Effector CD4-positive, alpha-beta T cell (primary cell): ENCODE results near the gene DHDH.
A peak's percentile ranks its signal among the peaks of the same experiment; 100 is the strongest.

Source experiments
- DNase-seq: peaks from one replicate; pipeline ENCODE4 v3.0.0-alpha.2; 2020

DHDH gene

GRCh38 chr19:48950830-48951519, 17.5 kb downstream of the DHDH start:
- no peak for DNase-seq

DNA sequence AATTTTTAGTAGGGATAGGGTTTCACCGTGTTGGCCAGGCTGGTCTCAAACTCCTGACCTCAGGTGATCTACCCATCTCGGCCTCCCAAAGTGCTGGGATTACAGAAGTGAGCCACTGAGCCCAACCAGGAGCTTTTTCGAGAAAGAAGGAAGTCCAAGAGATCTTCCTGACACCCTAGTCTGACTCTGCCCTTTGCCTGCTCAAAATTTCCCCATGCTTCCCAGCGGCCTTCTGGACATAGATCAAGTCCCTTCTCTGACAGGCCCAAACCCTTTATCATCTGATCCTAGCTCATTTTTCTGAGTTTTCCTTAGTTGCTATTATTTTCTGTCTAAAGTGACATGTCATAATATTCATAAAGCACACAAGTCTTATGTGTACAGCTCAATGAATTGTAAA, 19.6 kb downstream of the DHDH start:
- DNase-seq, result no peak

GRCh38 chr19:48953990-48954594, 20.6 kb downstream of the DHDH start:
- no peak for DNase-seq

DNA sequence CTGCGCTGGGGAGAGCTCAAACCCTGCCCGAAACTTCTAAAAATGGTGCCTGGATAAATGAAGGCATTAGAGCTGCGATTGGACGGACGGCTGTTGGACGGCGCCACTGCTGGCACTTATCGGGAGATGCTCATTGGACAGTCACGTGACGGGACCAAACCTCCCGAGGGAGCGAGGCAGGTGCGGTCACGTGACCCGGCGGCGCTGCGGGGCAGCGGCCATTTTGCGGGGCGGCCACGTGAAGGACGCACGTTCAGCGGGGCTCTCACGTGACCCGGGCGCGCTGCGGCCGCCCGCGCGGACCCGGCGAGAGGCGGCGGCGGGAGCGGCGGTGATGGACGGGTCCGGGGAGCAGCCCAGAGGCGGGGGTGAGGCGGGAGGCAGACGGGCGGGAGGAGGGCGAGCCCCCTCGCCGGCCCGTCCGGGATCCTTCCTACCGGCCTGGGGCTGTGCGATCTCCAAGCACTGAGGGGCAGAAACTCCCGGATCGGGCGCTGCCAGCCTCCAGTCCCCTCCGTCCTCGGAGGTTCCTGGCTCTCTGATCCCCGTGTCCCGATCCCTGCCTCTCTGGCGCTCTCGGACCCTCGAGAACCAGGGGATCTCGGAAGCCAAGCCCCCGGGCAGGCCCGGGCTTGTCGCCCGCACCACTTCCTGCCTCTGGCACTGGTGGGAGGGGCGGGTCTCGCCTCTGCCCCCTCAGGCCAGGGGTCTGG, 21.3 kb downstream of the DHDH start, which contains the start of gene BAX:
Gene BAX (plus strand): TSS at position 281 of the 713 bp plus-strand sequence. CDS start 54 bp downstream, at position 335.
- peak; percentile 82 for DNase-seq

DNA sequence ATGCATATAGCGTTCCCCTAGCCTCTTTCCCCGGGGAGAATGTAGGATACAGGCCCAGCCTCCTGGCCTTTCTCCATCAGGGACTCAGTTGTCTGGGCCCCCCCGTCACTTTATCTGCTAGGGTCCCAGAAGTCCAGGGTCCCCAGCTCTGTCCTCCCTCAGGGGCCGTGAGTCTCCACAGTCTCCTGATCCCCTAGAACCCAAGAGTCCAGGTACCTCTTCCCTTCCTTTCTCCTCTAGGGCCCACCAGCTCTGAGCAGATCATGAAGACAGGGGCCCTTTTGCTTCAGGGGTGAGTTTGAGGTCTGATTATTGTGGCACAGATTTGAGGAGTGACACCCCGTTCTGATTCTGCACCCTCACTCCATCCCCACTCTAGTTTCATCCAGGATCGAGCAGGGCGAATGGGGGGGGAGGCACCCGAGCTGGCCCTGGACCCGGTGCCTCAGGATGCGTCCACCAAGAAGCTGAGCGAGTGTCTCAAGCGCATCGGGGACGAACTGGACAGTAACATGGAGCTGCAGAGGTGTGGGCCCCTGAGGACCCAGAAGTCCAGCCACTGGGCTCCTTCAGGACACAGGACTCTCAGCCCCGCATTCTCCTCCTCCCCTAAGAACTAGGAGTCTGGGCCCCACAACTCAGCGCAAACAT, 21.9 kb downstream of the DHDH start:
- no peak for DNase-seq

- DNase-seq, result no peak
Observed at GRCh38 chr19:48958006-48958405, 24.5 kb downstream of the DHDH start.

DNA sequence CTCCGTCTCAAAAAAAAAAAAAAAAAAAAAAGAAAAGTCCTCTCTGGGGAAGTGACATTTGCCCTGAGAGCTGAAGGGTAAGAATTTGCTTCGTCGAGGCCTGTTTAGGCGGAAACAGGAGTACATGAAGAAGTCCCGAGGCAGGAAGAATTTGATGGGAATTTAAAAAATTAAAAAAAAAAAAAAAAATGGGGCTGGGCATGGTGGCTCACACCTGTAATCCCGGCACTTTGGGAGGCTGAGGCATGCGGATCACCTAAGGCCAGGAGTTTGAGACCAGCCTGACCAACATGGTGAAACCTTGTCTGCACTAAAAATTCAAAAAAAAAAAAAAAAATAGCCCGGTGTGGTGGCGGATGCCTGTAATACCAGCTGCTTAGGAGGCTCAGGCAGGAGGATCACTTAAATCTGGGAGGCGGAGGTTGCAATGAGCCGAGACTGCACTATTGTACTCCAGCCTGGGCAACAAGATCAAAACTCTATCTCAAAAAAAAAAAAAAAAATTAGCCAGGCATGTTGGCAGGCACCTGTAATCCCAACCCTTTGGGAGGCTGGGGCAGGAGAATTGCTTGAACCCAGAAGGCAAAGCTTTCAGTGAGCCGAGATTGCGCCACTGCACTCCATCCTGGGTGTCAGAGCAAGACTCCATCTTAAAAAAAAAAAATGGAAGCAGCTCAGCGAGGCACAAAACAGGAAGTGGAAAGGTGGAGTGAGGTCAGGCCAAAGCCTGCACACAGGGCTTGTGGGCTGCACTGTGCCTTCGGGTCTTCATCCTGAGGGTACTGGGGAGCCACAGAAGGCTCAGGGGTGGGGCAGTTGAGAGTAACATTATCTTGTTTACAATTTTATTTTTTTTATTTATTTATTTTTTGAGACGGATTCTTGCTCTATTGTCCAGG, 26.1 kb downstream of the DHDH start:
- no peak for DNase-seq

DNA sequence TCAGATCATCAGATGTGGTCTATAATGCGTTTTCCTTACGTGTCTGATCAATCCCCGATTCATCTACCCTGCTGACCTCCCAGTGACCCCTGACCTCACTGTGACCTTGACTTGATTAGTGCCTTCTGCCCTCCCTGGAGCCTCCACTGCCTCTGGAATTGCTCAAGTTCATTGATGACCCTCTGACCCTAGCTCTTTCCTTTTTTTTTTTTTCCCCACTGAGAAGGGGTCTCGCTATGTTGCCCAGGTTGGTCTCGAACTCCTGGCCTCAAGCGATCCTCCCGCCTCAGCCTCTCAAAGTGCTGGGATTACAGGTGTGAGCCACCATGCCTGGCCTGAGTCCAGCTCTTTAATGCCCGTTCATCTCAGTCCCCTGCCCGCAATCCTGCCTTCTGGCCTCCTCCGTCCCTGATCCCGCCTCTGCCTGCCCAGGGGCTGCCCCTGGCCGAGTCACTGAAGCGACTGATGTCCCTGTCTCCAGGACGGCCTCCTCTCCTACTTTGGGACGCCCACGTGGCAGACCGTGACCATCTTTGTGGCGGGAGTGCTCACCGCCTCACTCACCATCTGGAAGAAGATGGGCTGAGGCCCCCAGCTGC, 27.7 kb downstream of the DHDH start:
- DNase-seq, result no peak

DNA sequence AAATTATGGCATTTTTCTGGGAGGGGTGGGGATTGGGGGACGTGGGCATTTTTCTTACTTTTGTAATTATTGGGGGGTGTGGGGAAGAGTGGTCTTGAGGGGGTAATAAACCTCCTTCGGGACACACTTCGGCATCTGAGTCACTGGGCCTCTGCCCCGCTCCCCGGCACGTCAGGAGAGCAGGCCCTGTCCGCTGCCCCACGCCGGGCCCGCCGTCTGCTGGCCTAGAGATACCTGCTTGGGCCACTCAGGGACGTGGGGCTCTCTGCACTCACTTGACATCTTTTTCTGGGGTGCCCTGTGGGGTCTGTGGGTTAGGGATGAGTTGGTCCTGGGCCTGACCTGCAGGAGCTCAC, 28.2 kb downstream of the DHDH start:
- DNase-seq, result no peak

DNA sequence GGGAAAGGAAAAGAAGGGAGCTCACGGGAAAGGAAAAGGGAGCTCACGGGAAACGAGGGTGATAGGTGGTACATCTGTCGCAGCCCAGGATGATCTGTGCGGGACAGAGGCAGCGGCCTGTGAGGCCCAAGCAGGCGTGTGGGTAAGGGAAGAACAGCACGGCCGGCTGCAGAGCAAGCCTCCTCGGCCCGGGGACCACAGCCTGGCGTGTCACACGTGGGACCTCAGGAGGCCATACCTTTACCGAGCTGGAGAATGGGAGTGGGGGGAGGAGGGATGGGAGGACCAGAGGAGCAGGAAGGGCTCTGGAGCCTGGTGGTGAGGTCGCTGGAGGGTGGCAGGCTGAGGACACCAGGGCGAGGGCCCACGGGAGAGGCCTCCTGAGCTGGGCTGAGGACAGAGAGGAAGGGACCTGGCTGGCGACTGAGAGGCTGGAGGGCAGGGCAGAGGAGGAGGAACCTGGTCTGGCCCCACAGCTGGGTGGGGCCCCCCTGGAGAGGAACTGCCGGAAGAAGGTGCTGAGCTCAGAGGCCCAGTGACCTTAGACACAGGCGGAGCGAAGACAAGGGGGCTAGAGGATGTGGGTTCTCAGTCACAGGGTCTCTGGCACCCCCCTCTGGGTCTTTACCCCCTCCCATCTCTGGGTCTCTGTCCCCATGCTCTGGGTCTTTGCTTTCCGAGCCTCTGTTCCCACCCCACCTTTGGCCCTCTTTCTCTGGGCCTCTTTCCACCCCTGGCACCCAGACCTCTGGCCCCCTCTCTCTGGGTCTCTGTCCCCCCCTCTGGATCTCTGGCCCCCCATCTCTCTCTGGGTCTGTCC, 28.7 kb downstream of the DHDH start:
- no peak for DNase-seq

GRCh38 chr19:48962849-48963165, 29.3 kb downstream of the DHDH start:
- no peak for DNase-seq

GRCh38 chr19:48963371-48964204, 30.1 kb downstream of the DHDH start:
- peak; percentile 33 for DNase-seq

DNA sequence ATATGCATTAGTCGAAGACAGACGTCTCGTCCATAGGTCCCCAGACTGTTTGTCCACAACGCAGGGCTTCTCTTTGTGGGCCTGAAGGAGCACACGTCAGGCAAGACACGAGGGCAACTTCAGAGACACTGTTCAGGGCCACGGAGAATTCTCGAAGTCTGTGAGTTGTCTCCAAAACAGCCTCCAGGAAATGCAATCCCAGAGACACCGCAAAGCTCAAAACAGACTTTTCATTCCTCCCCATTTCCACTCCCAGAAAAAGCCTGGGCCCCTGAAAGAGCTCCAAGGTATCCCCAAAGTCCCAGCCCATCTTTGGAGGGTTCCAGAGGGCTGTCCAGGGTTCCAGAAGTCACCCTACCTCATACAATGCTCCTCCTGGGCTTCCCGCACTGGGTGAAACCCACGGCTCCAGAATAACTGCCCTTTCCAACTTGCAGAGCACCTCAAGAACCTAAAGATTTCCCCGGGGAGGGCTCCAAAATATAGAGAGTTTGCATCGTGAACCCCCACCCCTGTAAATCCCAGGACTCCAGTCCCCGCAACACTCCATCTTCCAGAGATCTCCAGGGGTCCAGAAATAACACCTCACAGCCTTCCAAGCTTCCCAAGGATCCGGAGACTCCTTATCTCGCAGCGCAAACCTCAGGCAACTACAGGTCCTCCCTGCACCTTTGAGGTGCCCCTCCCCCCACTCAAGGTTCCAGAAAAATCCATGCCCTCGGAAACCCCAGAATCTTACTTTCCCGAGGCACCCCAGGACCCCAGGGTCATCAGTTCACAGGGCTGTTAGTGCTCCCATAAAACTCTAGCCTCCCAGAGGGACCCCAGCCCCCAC, 30.9 kb downstream of the DHDH start:
- no peak for DNase-seq

DNA sequence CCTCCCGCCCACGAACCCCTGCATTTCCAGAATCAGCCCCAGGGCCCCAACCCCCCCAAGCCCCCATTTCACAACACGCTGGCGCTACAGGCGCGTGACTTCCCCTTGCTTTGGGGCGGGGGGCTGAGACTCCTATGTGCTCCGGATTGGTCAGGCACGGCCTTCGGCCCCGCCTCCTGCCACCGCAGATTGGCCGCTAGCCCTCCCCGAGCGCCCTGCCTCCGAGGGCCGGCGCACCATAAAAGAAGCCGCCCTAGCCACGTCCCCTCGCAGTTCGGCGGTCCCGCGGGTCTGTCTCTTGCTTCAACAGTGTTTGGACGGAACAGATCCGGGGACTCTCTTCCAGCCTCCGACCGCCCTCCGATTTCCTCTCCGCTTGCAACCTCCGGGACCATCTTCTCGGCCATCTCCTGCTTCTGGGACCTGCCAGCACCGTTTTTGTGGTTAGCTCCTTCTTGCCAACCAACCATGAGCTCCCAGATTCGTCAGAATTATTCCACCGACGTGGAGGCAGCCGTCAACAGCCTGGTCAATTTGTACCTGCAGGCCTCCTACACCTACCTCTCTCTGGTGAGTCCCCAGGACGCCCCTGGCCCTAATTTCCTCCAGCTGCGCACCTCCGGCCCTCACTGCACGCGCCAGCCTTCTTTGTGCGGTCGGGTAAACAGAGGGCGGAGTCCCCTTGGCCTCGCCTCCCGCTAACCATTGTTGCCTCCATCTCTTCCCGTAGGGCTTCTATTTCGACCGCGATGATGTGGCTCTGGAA, 31.7 kb downstream of the DHDH start, which contains the start of gene FTL:
Gene FTL (plus strand): TSS at position 270 of the 766 bp plus-strand sequence. CDS start 199 bp downstream, at position 469.
- peak; percentile 78 for DNase-seq

- peak; percentile 89 for DNase-seq
Observed at GRCh38 chr19:48965806-48966540, 32.5 kb downstream of the DHDH start.

- no peak for DNase-seq
Observed at GRCh38 chr19:48966541-48967345, 33.2 kb downstream of the DHDH start.
